ENCODE measurements around the gene SMARCC1.

GRCh38 chr3:47613722-47614121 is 168.0 kb downstream of the SMARCC1 start:
- no peak for TF ChIP-seq CTCF (IDR thresholded peaks at IDR 0.05; ENCODE audit: insufficient read depth, low read depth, low read length)
- no peak for TF ChIP-seq EZH2 (IDR thresholded peaks at IDR 0.05; ENCODE audit: insufficient read depth, low read length)
